H1 (cell line): ENCODE results near the gene NR4A3.

Experiments used
- EP300 ChIP-seq, 2 experiments: IDR thresholded peaks; 1 replicate in 1 of 2; 2 replicates in 1 of 2; pipeline ENCODE4 v1.6.1; 2011 to 2012; ENCODE audit warnings: low read depth in 2 of 2, low read length in 2 of 2, mild to moderate bottlenecking in 2 of 2, borderline replicate concordance in 1 of 2, inconsistent platforms in 1 of 2, moderate library complexity in 1 of 2
- TCF12 ChIP-seq: IDR thresholded peaks from 2 replicates; pipeline ENCODE4 v1.6.1; 2011; ENCODE audit warnings: low read depth, mild to moderate bottlenecking, low read length

GRCh38 chr9:99845063-99845462 is 23.4 kb downstream of the NR4A3 start:
- TF ChIP-seq EP300 (IDR thresholded peaks at IDR 0.05; ENCODE audit: borderline replicate concordance in 1 of 2, low read depth in 2 of 2, low read length in 2 of 2) (no peak), TCF12 (no peak)
